Astrocyte of the hippocampus (primary cell): ENCODE measurements around the gene CCND2.

Experiments used
- DNase-seq: peaks from one replicate; pipeline ENCODE4 v3.0.0; 2011; ENCODE audit warnings: low read depth, low spot score

The CCND2 gene

DNA sequence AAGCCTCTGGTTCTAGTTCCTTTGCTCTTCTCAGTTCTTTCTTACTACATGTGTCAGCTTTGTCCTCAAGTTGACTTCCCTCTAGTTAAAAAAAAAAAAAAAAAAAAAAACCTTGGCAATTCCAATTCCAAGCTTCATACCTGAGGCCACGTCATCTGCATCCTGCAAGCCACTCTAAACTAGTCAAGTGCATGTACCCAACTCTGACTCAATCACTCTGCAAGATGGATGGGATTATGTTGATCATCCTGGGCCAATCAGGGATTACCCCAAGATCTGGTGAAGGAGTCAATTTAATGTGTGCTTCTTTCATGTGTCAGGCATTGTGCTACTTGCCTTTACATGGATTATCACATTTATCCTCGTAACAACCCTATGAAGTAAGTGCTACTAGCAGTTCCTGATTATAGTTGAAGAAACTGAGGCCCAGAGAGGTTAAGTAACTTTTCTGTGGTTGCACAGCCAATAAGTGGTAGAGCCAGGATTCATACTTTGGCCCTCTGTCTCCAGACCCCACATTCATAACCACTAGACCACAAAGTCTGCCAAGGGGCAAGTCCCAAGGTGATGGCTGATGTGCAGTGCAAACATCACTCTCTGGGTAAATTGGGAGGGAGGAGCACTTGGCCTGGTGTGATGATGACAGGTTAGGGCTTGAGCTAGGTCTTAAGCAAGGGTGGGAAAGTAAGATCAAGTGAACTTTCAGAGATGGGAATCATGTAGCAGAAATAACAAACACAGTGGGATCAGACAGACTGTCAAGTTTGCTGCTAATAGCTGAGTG is 17.3 kb upstream of the CCND2 start:
- no peak for DNase-seq

- DNase-seq, result no peak
Observed at GRCh38 chr12:4257442-4257841, 16.1 kb upstream of the CCND2 start.

DNA sequence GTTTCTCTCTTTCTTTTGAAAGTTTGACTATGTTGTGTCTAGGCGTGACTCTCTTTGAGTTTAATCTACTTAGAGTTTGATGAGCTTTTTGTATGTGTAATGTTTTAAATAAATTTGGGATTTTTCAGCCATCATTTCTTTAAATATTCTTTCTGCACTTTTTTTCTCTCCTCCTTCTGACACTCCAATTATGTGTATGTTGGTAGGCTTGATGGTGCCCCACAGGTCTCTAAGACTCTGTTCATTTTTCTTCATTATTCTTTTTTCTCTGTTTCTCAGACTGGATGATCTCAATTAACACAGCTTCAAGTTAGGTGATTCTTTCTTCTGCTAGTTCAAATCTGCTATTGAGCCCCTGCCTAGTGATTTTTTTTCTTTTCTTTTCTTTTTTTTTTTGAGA is 14.5 kb upstream of the CCND2 start:
- no peak for DNase-seq

DNA sequence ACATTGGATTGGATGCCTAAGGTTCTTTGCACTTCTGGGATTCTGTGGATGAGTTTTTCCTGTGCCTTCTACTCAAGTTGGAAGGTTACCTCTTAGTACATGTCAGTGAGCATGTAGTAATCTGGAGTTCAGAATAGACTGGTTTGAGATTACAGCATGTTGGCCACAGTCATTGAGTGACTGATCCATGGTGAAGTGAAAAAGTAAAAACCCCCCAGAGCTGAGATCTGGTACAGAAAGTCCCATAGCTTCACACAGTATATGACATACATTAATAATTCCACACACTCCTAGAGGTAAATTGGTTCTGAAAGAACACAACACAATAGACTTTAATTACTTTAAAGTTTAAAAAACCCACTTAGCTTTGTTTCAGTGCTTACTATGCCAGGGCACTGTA is 11.9 kb upstream of the CCND2 start:
- DNase-seq, result no peak

- DNase-seq, result no peak
Observed at GRCh38 chr12:4265280-4265679, 8.3 kb upstream of the CCND2 start.

DNA sequence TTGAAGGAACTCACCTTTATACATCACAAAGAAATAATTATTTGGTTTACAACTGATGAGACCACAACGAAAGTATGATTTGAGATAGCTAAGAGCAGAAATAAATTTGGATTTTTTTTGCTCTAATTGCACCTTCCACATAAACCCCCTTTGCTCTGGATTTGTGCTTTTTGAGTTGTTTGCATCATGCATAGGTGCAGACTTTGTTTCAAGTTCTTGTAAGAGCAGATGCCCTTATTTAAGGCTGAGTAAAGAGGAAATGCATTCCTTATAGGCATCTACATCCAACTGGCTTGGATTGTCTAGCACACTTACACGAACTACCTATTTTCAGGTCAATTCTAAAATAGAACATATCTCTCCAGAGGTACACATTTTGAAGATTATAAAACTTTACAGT is 6.6 kb upstream of the CCND2 start:
- no peak for DNase-seq

- no peak for DNase-seq
Observed at GRCh38 chr12:4267704-4268328, 5.7 kb upstream of the CCND2 start.

GRCh38 chr12:4268329-4269181 is 5.0 kb upstream of the CCND2 start:
- peak; percentile 33 for DNase-seq

DNA sequence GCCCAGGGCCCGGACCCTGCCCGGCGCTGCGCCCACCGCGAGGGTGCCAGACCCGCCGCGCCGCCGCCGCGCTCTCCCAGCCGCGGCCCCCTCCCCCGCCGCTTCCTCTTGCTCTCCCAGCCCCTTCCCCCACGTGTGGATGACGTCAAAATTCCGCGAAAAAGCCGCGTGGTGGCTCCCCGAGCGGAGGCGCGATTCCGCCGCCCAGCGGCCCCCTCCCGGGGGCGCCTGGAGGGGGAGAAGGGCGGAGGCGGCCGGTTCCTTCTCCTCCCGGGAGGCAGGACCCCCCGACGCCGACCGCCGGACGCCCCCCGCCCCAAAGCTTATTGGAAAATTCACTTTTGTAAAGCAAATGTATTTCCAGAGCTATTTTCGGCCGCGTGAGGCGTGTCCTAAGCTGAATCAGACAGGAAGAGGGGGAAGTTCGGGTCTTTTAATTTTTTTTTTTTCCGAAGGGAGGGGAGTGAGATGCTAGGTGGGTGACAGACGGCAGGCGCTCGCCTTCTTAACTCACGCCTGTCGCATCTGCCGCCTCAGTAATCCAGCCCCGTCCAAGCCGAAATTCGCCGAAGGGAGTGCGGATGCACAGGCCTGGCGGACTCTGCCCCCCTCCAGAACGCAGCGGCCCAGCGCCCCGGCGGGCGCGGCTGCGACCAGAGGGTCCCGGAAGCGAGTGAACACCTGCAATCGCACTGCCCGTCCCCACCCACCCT is 4.1 kb upstream of the CCND2 start:
- peak; percentile 87 for DNase-seq

GRCh38 chr12:4270016-4270830 is 3.3 kb upstream of the CCND2 start:
- no peak for DNase-seq

- DNase-seq, result peak; percentile 56
Observed at GRCh38 chr12:4270831-4271716, 2.5 kb upstream of the CCND2 start.

- peak; percentile 76 for DNase-seq
Observed at GRCh38 chr12:4271717-4272423, 1.7 kb upstream of the CCND2 start.

GRCh38 chr12:4272424-4273272 is 914 bp upstream of the CCND2 start:
- DNase-seq, result peak; percentile 68

DNA sequence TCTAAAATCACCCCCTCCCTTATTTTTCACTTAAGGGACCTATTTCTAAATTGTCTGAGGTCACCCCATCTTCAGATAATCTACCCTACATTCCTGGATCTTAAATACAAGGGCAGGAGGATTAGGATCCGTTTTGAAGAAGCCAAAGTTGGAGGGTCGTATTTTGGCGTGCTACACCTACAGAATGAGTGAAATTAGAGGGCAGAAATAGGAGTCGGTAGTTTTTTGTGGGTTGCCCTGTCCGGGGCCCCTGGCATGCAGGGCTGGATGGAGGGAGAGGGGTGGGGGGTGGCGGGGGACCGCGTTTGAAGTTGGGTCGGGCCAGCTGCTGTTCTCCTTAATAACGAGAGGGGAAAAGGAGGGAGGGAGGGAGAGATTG is 300 bp upstream of the CCND2 start:
- no peak for DNase-seq

DNA sequence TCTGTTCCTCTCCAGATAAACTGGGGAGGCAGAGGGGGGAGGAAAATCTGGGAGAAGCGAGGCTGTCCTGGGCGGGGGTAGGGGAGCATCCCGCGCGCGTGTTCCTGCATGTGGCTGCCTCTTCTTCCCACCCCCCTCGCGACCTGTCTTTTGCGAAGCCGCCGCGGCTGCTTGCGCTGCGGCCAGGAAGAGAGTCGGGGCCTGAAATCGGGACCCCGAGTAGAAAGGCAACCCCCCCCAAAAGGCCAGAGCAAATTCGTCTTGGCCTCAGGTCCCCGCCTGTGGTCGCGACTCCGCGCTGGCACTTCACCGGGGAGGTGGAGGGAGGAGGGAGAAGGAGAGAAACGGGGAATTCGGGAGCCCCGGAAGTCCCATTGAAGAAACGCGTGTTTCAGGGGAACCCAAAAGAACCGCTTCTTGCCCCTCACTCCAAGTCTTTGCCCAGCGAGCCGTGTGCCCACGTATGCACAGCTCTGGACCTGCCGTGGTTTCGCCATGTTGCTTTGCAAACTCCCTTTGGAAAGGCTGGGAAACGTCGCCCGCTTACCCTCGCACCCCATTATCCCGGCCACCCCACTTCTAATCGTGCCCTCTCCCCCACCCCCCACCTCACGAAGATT is 944 bp downstream of the CCND2 start:
- peak; percentile 40 for DNase-seq

GRCh38 chr12:4275016-4275869 is 1.7 kb downstream of the CCND2 start:
- DNase-seq, result peak; percentile 51

- no peak for DNase-seq
Observed at GRCh38 chr12:4275870-4276301, 2.3 kb downstream of the CCND2 start.
